Fibroblast of lung (primary cell): ENCODE results near the gene PCDH9.

Experiments used
- EZH2 ChIP-seq: IDR thresholded peaks from 2 replicates; pipeline ENCODE4 v1.5.1; 2012; ENCODE audit warnings: low read length, control low read depth, mild to moderate bottlenecking; ENCODE audit errors: missing control alignments
- TF ChIP-seq, protein P1 (sequence below), 2 donors: IDR thresholded peaks in 1 of 2; conservative IDR thresholded peaks in 1 of 2; 1 replicate in 1 of 2; 2 replicates in 1 of 2; pipeline ENCODE4 v1.5.1; 2011 to 2012; ENCODE audit warnings: low read length in 2 of 2, control low read depth in 1 of 2, inconsistent platforms in 1 of 2, low read depth in 1 of 2, mild to moderate bottlenecking in 1 of 2

DNA sequence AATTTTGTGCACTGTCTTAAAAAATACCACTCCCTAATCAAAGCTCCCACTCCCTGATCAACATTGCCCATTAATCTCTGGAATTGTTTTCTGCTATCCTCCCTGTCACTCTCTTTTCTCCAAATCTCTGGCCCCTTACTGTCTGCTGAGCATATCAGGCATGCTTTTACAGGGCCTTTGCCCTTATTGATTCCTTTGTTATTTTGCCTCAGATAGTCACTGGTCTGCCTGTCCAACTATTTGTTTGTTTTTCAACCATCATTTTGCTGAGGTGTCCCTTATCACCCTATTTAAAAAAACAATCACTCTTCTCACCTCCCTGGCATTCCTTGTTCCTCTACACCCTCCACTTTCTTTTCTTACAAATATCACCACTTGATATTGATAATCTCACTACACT, 153.0 kb downstream of the PCDH9 start:
- no peak for TF ChIP-seq EZH2
- TF ChIP-seq, protein P1, sequence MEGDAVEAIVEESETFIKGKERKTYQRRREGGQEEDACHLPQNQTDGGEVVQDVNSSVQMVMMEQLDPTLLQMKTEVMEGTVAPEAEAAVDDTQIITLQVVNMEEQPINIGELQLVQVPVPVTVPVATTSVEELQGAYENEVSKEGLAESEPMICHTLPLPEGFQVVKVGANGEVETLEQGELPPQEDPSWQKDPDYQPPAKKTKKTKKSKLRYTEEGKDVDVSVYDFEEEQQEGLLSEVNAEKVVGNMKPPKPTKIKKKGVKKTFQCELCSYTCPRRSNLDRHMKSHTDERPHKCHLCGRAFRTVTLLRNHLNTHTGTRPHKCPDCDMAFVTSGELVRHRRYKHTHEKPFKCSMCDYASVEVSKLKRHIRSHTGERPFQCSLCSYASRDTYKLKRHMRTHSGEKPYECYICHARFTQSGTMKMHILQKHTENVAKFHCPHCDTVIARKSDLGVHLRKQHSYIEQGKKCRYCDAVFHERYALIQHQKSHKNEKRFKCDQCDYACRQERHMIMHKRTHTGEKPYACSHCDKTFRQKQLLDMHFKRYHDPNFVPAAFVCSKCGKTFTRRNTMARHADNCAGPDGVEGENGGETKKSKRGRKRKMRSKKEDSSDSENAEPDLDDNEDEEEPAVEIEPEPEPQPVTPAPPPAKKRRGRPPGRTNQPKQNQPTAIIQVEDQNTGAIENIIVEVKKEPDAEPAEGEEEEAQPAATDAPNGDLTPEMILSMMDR (conservative IDR thresholded peaks at IDR 0.05 in 1 of 2, IDR thresholded peaks at IDR 0.05 in 1 of 2; ENCODE audit: low read depth in 1 of 2, low read length in 2 of 2) = no peak
